OCI-LY7 (cell line): ENCODE data around the gene UCN.

Source experiments
- EZH2phosphoT487 ChIP-seq: fragments of 200-600 bp; sonication (generic); IDR thresholded peaks from 2 replicates; pipeline ENCODE4 v1.6.1; 2018; ENCODE audit warnings: low read depth, borderline replicate concordance, mild to moderate bottlenecking, mixed run types, antibody characterized with exemption, low read length, moderate library complexity, mixed read lengths
- TF ChIP-seq, protein P1 (sequence below): fragments of 200-600 bp; sonication (generic); conservative IDR thresholded peaks from 2 replicates; pipeline ENCODE4 v1.5.1; 2014; ENCODE audit warnings: mild to moderate bottlenecking, antibody characterized with exemption, low read length, moderate library complexity, mixed read lengths

DNA sequence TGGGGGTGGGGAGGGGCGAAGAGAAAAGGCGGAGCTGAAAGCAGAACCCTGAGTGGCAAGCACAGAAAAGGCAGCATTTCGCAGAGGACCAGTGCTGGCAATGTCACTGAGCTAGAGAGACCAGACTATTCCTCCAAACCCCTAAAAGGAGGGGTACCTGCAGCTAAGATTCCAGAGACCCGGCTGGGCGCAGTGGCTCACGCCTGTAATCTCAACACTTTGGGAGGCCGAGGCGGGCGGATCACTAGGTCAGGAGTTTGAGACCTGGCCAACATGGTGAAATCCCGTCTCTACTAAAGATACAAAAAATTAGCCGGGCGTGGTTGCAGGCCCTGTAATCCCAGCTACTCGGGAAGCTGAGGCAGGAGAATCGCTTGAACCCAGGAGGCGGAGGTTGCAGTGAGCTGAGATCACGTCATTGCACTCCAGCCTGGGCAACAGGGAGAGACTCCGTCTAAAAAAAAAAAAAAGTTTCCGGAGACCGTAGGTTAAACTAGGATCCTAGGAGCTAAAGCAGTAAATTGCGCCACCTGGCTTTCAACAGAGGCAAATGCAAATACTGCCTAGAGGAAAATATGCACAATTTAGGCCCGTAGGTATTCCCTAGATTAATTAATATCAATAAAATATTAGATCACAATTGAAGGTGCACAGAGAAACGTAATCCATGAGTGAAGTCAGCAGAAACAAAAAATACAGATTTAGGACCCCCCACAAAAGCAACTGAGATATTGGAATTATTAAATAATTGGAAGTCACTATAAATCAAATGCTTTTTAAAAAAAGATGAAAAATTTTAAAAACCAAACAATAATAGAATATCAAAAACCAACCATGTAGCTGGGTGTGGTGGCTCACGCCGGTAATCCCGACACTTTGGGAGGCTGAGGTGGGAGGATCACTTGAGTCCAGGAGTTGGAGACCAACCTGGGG lies 4.9 kb downstream of the UCN start:
- TF ChIP-seq, protein P1, sequence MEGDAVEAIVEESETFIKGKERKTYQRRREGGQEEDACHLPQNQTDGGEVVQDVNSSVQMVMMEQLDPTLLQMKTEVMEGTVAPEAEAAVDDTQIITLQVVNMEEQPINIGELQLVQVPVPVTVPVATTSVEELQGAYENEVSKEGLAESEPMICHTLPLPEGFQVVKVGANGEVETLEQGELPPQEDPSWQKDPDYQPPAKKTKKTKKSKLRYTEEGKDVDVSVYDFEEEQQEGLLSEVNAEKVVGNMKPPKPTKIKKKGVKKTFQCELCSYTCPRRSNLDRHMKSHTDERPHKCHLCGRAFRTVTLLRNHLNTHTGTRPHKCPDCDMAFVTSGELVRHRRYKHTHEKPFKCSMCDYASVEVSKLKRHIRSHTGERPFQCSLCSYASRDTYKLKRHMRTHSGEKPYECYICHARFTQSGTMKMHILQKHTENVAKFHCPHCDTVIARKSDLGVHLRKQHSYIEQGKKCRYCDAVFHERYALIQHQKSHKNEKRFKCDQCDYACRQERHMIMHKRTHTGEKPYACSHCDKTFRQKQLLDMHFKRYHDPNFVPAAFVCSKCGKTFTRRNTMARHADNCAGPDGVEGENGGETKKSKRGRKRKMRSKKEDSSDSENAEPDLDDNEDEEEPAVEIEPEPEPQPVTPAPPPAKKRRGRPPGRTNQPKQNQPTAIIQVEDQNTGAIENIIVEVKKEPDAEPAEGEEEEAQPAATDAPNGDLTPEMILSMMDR, result peak; percentile 92
- no peak for TF ChIP-seq EZH2phosphoT487
